Neural progenitor cell (in vitro differentiated cells): ENCODE results near the gene TAP1. TPM values are rescaled to one million over a fixed set of nuclear protein-coding genes. Genes with fewer than 3 reads are reported as not detected.

Experiments
- DNase-seq: peaks from one replicate; pipeline ENCODE4 v3.0.0-alpha.2; 2016; ENCODE audit warnings: low spot score
- H2AFZ ChIP-seq: fragments of 200-600 bp; sonication (generic); replicated peaks from 2 replicates; pipeline ENCODE4 v1.6.1; 2016; ENCODE audit warnings: antibody characterized with exemption
- H3F3A ChIP-seq: fragments of 200-600 bp; sonication (generic); 2 replicates; pipeline ENCODE4 v1.6.1; 2016; ENCODE audit warnings: antibody characterized with exemption, low read depth
- H3K27ac ChIP-seq: fragments of 200-600 bp; sonication (generic); 2 replicates; pipeline ENCODE4 v1.5.1; 2016; ENCODE audit warnings: mild to moderate bottlenecking
- H3K27me3 ChIP-seq: fragments of 200-600 bp; sonication (generic); 2 replicates; pipeline ENCODE4 v1.6.1; 2016; ENCODE audit warnings: mild to moderate bottlenecking, moderate library complexity
- H3K36me3 ChIP-seq: fragments of 200-600 bp; sonication (generic); 2 replicates; pipeline ENCODE4 v1.5.1; 2016
- H3K4me1 ChIP-seq: fragments of 200-600 bp; sonication (generic); 2 replicates; pipeline ENCODE4 v1.6.1; 2016; ENCODE audit warnings: mixed run types
- H3K4me2 ChIP-seq: fragments of 200-600 bp; sonication (generic); 2 replicates; pipeline ENCODE4 v1.6.1; 2016
- H3K4me3 ChIP-seq: fragments of 200-600 bp; sonication (generic); 2 replicates; pipeline ENCODE4 v1.5.1; 2016
- H3K79me2 ChIP-seq: fragments of 200-600 bp; sonication (generic); 2 replicates; pipeline ENCODE4 v1.6.1; 2016; ENCODE audit warnings: low read depth
- H3K9ac ChIP-seq: fragments of 200-600 bp; sonication (generic); 2 replicates; pipeline ENCODE4 v1.6.1; 2016
- H3K9me3 ChIP-seq: fragments of 200-600 bp; sonication (generic); 2 replicates; pipeline ENCODE4 v1.5.1; 2016; ENCODE audit warnings: low read depth
- H4K20me1 ChIP-seq: fragments of 200-600 bp; sonication (generic); 2 replicates; pipeline ENCODE4 v1.6.1; 2016; ENCODE audit warnings: low read depth
- H3K27ac Mint-ChIP-seq: 3 replicates; pipeline ENCODE4 v1.8.0; 2021; ENCODE audit warnings: mixed read lengths
- H3K27me3 Mint-ChIP-seq: 2 replicates; pipeline ENCODE4 v1.8.0; 2022; ENCODE audit warnings: low read depth, mild to moderate bottlenecking, inconsistent platforms, moderate library complexity, mixed read lengths; ENCODE audit not compliant: insufficient read depth
- H3K36me3 Mint-ChIP-seq: 3 replicates; pipeline ENCODE4 v1.8.0; 2021; ENCODE audit warnings: mixed read lengths
- H3K4me1 Mint-ChIP-seq: 3 replicates; pipeline ENCODE4 v1.8.0; 2021; ENCODE audit warnings: mixed read lengths
- H3K4me3 Mint-ChIP-seq: 3 replicates; pipeline ENCODE4 v1.8.0; 2021; ENCODE audit warnings: mild to moderate bottlenecking, moderate library complexity, mixed read lengths
- H3K9me3 Mint-ChIP-seq: 3 replicates; pipeline ENCODE4 v1.8.0; 2020; ENCODE audit warnings: mixed read lengths
- EZH2 ChIP-seq: fragments of 200-600 bp; sonication (generic); IDR thresholded peaks from 2 replicates; pipeline ENCODE4 v1.6.1; 2017; ENCODE audit warnings: antibody characterized with exemption, mild to moderate bottlenecking, moderate library complexity
- EZH2phosphoT487 ChIP-seq: fragments of 200-600 bp; sonication (generic); IDR thresholded peaks from 2 replicates; pipeline ENCODE4 v1.6.1; 2017; ENCODE audit warnings: antibody characterized with exemption
- small RNA-seq: library from RNA; depleted of rRNA; stranded (forward); fragments of <200 nt; gene quantifications from one replicate; pipeline ENCODE3, GENCODE V24; 2015
- total RNA-seq: library from RNA; depleted of rRNA; stranded (reverse); fragments of >200 nt; gene quantifications from 2 replicates; pipeline ENCODE4 v1.2.3, GENCODE V29; 2015; ENCODE audit warnings: low replicate concordance
- TF ChIP-seq, protein P1 (sequence below): fragments of 200-600 bp; sonication (generic); IDR thresholded peaks from 2 replicates; pipeline ENCODE4 v1.5.1; 2017; ENCODE audit warnings: antibody characterized with exemption, mild to moderate bottlenecking

The TAP1 gene
- total RNA-seq, 1 donor from 2014 or later = 6.5 TPM

DNA sequence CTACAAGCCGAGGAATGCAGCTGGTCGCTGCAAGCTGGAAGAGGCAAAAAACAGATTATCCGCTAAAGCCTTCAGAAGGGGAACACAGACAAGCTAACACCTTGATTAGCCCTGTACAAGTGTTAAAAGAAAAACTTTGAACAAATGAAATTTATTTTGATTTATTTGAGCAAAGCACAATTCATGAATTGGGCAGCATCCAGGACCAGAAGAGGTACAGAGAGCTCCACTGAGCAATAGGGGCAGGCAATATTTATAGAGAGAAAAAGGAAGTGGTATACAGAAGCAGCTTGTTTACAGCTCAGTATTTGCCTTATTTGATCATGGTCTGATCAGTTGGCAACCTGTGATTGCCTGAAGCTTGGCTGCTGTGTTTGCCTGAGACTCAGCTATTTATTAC lies 54.3 kb downstream of the TAP1 start:
- no peak overlapping the region for H2AFZ ChIP-seq

DNA sequence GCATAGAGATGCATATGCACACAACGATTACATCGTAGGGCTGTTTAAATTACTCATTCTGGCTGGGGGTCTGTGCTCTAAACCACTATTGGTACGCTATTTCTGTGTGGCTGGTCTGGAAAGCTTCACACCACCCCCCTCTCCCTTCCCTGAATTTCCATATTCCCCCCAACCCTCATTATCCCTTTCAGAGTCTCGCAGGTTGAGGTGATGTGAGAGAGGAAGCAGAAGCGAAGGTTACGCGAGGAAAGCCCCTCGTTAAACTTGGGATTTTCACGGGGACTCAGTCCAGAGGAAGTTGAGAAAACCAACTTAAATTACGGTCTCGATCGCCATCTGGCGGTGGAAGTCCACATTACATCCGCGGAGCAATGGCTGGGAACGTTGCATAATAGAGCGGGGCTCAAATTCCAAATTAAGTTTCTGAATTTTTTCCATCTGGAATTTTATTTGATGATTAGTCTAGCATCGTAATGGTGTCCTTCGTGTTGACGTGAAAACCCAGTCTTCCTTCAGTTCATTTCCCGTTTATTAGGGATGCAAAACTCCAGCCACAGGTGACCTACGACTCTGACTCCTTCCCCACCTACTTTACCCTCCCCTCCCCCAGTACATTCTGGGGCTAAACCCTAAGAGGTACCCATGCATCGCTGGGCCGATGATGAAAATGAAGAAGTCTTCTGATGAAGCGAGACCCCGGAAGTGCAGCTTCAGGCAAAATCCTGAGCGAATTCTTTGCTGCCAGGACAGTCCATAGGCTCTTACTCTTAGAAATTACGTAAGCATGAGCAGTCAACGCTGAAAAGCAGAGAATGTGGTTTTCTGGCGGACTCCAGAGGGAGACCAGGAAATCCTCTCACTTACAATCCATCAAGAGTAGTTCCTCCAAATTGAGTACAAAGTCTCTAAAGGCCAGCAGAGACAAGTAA lies 56.4 kb downstream of the TAP1 start:
- no peaks in the 10 kb centered on the region for H4K20me1 ChIP-seq
- Mint-ChIP-seq H3K27me3 (peaks cover 2% of the 10 kb centered on the region), H3K9me3 (peaks cover 2% of the 10 kb centered on the region), H3K27ac (no peak overlapping the region), H3K36me3 (no peaks in the 10 kb centered on the region), H3K4me1 (peaks cover 4% of the 10 kb centered on the region), H3K4me3 (peak overlapping the region; percentile 74)
- H3K4me3 ChIP-seq = peak overlapping the region; percentile 37
- H2AFZ ChIP-seq = peak overlapping the region; percentile 100
- no peak overlapping the region for H3K9ac ChIP-seq
- DNase-seq = peak; percentile 75
- TF ChIP-seq, protein P1, sequence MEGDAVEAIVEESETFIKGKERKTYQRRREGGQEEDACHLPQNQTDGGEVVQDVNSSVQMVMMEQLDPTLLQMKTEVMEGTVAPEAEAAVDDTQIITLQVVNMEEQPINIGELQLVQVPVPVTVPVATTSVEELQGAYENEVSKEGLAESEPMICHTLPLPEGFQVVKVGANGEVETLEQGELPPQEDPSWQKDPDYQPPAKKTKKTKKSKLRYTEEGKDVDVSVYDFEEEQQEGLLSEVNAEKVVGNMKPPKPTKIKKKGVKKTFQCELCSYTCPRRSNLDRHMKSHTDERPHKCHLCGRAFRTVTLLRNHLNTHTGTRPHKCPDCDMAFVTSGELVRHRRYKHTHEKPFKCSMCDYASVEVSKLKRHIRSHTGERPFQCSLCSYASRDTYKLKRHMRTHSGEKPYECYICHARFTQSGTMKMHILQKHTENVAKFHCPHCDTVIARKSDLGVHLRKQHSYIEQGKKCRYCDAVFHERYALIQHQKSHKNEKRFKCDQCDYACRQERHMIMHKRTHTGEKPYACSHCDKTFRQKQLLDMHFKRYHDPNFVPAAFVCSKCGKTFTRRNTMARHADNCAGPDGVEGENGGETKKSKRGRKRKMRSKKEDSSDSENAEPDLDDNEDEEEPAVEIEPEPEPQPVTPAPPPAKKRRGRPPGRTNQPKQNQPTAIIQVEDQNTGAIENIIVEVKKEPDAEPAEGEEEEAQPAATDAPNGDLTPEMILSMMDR = peak; percentile 91
- no peak for TF ChIP-seq EZH2phosphoT487
- peaks cover 27% of the 10 kb centered on the region for H3K27me3 ChIP-seq
- H3K79me2 ChIP-seq = no peaks in the 10 kb centered on the region
- H3K4me1 ChIP-seq = no peaks in the 10 kb centered on the region
- H3K36me3 ChIP-seq = no peaks in the 10 kb centered on the region
- no peaks in the 10 kb centered on the region for H3K9me3 ChIP-seq
- no peaks in the 10 kb centered on the region for H3F3A ChIP-seq
- no peak overlapping the region for H3K27ac ChIP-seq
- H3K4me2 ChIP-seq = peak overlapping the region; percentile 69

More for the DNA sequence above, 54.3 kb downstream of the TAP1 start:
- Histone ChIP-seq H3K36me3 (no peaks in the 10 kb centered on the region), H3K27me3 (peaks cover 48% of the 10 kb centered on the region), H3K9ac (no peak overlapping the region), H4K20me1 (no peaks in the 10 kb centered on the region), H3K79me2 (no peaks in the 10 kb centered on the region), H3K9me3 (no peaks in the 10 kb centered on the region), H3K4me2 (no peak overlapping the region), H3K4me3 (no peak overlapping the region), H3K27ac (no peak overlapping the region), H3K4me1 (no peaks in the 10 kb centered on the region), H3F3A (no peaks in the 10 kb centered on the region)
- Mint-ChIP-seq H3K4me3 (no peak overlapping the region), H3K27me3 (peaks cover 7% of the 10 kb centered on the region), H3K4me1 (peaks cover 4% of the 10 kb centered on the region), H3K36me3 (no peaks in the 10 kb centered on the region), H3K27ac (no peak overlapping the region), H3K9me3 (peaks cover 2% of the 10 kb centered on the region)
- DNase-seq = no peak
- TF ChIP-seq, protein P1 = no peak
- TF ChIP-seq EZH2 (no peak), EZH2phosphoT487 (no peak)

Small RNA genes within 50 kb of the gene (small RNA-seq; reads per million reads assigned to genes)
- gene HLA-Z = not detected

Other genes starting within 250 kb of the TAP1 start
- not detected in 2 replicates for gene HLA-DQA1, start 216.3 kb downstream of the TAP1 start, total RNA-seq
- gene HLA-DQB1, start 187.0 kb downstream of the TAP1 start, total RNA-seq = 4.7 and 6.6 TPM in 2 replicates
- not detected in 2 replicates for gene HLA-DQA2, start 112.3 kb downstream of the TAP1 start, total RNA-seq
- gene HLA-DQB2, start 90.2 kb downstream of the TAP1 start, total RNA-seq = not detected in 2 replicates
- 2.6 TPM in 1 of 2 replicates, not detected in the other for gene HLA-DOB, start 36.7 kb downstream of the TAP1 start, total RNA-seq
- gene TAP2, start 15.0 kb downstream of the TAP1 start, total RNA-seq = 2.8 and 2.9 TPM in 2 replicates
- gene PSMB8, start 9.7 kb downstream of the TAP1 start, total RNA-seq = 2.0 and 2.2 TPM in 2 replicates
- gene PSMB9, start 488 bp upstream of the TAP1 start, total RNA-seq = not detected in 2 replicates
- 4.3 and 4.5 TPM in 2 replicates for gene HLA-DMB, start 87.3 kb upstream of the TAP1 start, total RNA-seq
- 5.1 and 11.9 TPM in 2 replicates for gene HLA-DMA, start 99.4 kb upstream of the TAP1 start, total RNA-seq
- 202 and 211 TPM in 2 replicates for gene BRD2, start 114.9 kb upstream of the TAP1 start, total RNA-seq
- 38.0 and 52.2 TPM in 2 replicates for gene HLA-DOA, start 155.9 kb upstream of the TAP1 start, total RNA-seq
- 1.5 and 2.8 TPM in 2 replicates for gene HLA-DPA1, start 219.9 kb upstream of the TAP1 start, total RNA-seq
- 8.0 and 23.3 TPM in 2 replicates for gene HLA-DPB1, start 222.3 kb upstream of the TAP1 start, total RNA-seq